Measurements from ENCODE around the gene OR51A2. TPM values are rescaled to one million over a fixed set of nuclear protein-coding genes. Genes with fewer than 3 reads are reported as not detected.

OR51A2 gene
- total RNA-seq, 2 donors from 2014 or later: not detected

- no peak overlapping the region for H3K4me3 Mint-ChIP-seq
- peaks cover 3% of the 10 kb centered on the region for H3K9me3 Mint-ChIP-seq
- no peak for DNase-seq (ENCODE audit: low spot score)
- H3K27me3 Mint-ChIP-seq: peaks cover 0 to 15% of the 10 kb centered on the region in 2 donors
- no peak overlapping the region for H3K27ac Mint-ChIP-seq
- no peak for ATAC-seq
- H3K36me3 Mint-ChIP-seq: no peaks in the 10 kb centered on the region
- no peaks in the 10 kb centered on the region for H3K4me1 Mint-ChIP-seq (ENCODE audit: low read depth in 2 of 2)
Observed at GRCh38 chr11:4926608-4927007, 28.9 kb downstream of the OR51A2 start.

- no peaks in the 10 kb centered on the region for H3K4me1 Mint-ChIP-seq (ENCODE audit: low read depth in 2 of 2)
- DNase-seq (ENCODE audit: low spot score) (no peak), ATAC-seq (no peak)
- H3K9me3 Mint-ChIP-seq: peaks cover 3% of the 10 kb centered on the region
- H3K4me3 Mint-ChIP-seq: no peak within 1 kb of the TSS
- H3K27ac Mint-ChIP-seq: no peak within 1 kb of the TSS
- H3K36me3 Mint-ChIP-seq: no peaks in the 10 kb centered on the region
- peaks cover 0 to 15% of the 10 kb centered on the region in 2 donors for H3K27me3 Mint-ChIP-seq
Observed at GRCh38 chr11:4924239-4924638, 31.3 kb downstream of the OR51A2 start, which contains the start of gene OR51G1. OR51G1 (minus strand) TSS chr11:4924339; CDS start chr11:4924339, 0 bp downstream.

GRCh38 chr11:4922304-4922703 is 33.2 kb downstream of the OR51A2 start:
- no peaks in the 10 kb centered on the region for H3K36me3 Mint-ChIP-seq
- DNase-seq (ENCODE audit: low spot score) (no peak), ATAC-seq (no peak)
- no peak overlapping the region for H3K27ac Mint-ChIP-seq
- H3K4me1 Mint-ChIP-seq (ENCODE audit: low read depth in 2 of 2): no peaks in the 10 kb centered on the region
- H3K4me3 Mint-ChIP-seq: no peak overlapping the region
- H3K9me3 Mint-ChIP-seq: peaks cover 3% of the 10 kb centered on the region
- peaks cover 0 to 15% of the 10 kb centered on the region in 2 donors for H3K27me3 Mint-ChIP-seq

- Mint-ChIP-seq H3K27ac (no peak overlapping the region), H3K27me3 (peaks cover 0 to 15% of the 10 kb centered on the region in 2 donors), H3K36me3 (no peaks in the 10 kb centered on the region), H3K9me3 (peaks cover 3% of the 10 kb centered on the region), H3K4me3 (no peak overlapping the region), H3K4me1 (ENCODE audit: low read depth in 2 of 2) (no peaks in the 10 kb centered on the region)
- ATAC-seq: no peak
- no peak for DNase-seq (ENCODE audit: low spot score)
Observed at GRCh38 chr11:4921796-4922195, 33.7 kb downstream of the OR51A2 start.

GRCh38 chr11:4919250-4919649 is 36.3 kb downstream of the OR51A2 start, which contains the start of gene OR51G2:
OR51G2 (minus strand) TSS chr11:4919350; CDS start chr11:4915663, 3,687 bp downstream.
- DNase-seq (ENCODE audit: low spot score) (no peak), ATAC-seq (no peak)
- no peak within 1 kb of the TSS for H3K4me3 Mint-ChIP-seq
- peaks cover 6% of the 10 kb centered on the region for H3K9me3 Mint-ChIP-seq
- H3K27ac Mint-ChIP-seq: no peak within 1 kb of the TSS
- H3K36me3 Mint-ChIP-seq: no peaks in the 10 kb centered on the region
- no peaks in the 10 kb centered on the region for H3K4me1 Mint-ChIP-seq (ENCODE audit: low read depth in 2 of 2)
- H3K27me3 Mint-ChIP-seq: peaks cover 0 to 17% of the 10 kb centered on the region in 2 donors

- no peak for DNase-seq (ENCODE audit: low spot score)
- Mint-ChIP-seq H3K4me1 (ENCODE audit: low read depth in 2 of 2) (no peaks in the 10 kb centered on the region), H3K36me3 (no peaks in the 10 kb centered on the region), H3K4me3 (no peak overlapping the region), H3K27me3 (peaks cover 0 to 15% of the 10 kb centered on the region in 2 donors), H3K27ac (no peak overlapping the region), H3K9me3 (peaks cover 3% of the 10 kb centered on the region)
- no peak for ATAC-seq
Observed at GRCh38 chr11:4916581-4916980, 38.9 kb downstream of the OR51A2 start.

Other genes starting within 250 kb of the OR51A2 start
- not detected for gene OR51F1, start 185.8 kb downstream of the OR51A2 start, total RNA-seq
- not detected for gene OR52R1, start 151.3 kb downstream of the OR51A2 start, total RNA-seq
- not detected for gene OR51F2, start 134.4 kb downstream of the OR51A2 start, total RNA-seq
- not detected for gene OR51S1, start 106.5 kb downstream of the OR51A2 start, total RNA-seq
- not detected for gene OR51T1, start 73.8 kb downstream of the OR51A2 start, total RNA-seq
- gene OR51A7, start 51.9 kb downstream of the OR51A2 start, total RNA-seq: not detected
- not detected for gene OR51G2, start 36.4 kb downstream of the OR51A2 start, total RNA-seq
- gene OR51G1, start 31.4 kb downstream of the OR51A2 start, total RNA-seq: not detected
- gene OR51A4, start 8.1 kb downstream of the OR51A2 start, total RNA-seq: not detected
- not detected for gene OR51L1, start 39.1 kb upstream of the OR51A2 start, total RNA-seq
- not detected for gene OR52J3, start 90.8 kb upstream of the OR51A2 start, total RNA-seq
- not detected for gene OR52E2, start 103.9 kb upstream of the OR51A2 start, total RNA-seq
- not detected for gene OR52E1, start 113.9 kb upstream of the OR51A2 start, total RNA-seq
- not detected for gene OR52A5, start 182.6 kb upstream of the OR51A2 start, total RNA-seq
- gene OR52A1, start 199.0 kb upstream of the OR51A2 start, total RNA-seq: not detected
- gene OR51V1, start 245.0 kb upstream of the OR51A2 start, total RNA-seq: not detected

All from natural killer cell treated with Interleukin-12 subunit alpha and Interleukin-12 subunit beta and Interleukin-15 and Interleukin-18, amount 100 ng/mL, for 72 hours (primary cell).